Germinal center (tissue), 1 donor: ENCODE measurements around the gene SOD3.

Source experiments
- DNase-seq: peaks from one replicate; pipeline ENCODE4 v3.0.0; 2012; ENCODE audit warnings: mixed read lengths, low spot score

SOD3 gene

DNA sequence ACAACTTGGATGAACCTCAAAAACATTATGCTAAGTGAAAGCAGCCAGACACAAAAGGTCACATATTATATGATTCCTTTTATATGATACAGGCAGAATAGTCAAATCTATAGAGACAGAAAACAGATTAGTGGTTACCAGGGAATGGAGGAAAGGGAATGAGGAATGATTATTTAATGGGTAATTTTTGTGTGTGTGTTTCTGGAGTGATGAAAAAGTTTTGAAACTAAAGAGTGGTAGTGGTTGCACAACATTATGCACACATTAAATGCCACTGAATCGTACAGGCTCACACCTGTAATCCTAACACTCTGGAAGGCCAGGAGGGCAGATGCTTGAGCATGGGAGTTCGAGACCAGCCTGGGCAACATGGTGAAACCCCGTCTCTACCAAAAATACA is 19.6 kb upstream of the SOD3 start:
- DNase-seq: no peak

GRCh38 chr4:24777536-24778463 is 17.6 kb upstream of the SOD3 start:
- DNase-seq: no peak

DNA sequence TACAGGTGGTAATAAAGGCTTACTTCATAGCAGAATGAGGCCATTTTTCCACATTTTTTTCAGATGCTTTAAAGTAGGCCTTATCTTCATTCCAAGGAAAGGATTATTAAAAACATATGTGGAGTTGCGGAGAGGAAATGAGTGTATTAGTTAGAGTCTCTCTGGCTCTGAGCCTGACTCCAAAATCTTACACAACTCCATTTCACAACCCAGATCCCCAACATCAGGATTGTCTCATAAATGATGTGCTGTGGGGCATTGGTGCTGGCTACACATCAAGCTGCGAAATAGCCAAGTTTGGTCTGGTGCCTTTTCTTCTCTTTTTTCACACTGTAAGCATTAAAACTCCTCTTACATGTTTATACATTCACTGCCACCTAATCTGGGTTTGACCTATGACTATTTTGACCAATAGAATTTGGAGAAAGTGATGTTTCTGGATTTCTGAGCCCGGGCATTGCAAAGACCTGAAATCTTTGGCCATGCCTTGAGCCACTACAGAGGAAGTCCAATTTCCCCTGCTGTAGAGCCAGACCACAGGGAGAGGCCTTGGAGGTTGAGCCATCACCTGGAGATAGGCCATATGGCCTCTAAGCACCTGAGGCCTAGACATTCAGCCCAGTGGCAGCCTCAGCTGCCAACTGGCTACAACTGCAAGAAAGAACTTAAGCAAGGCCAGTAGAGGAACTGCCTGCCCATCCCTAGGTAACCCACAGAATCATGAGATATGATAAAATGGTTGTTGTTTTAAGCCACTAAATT is 16.7 kb upstream of the SOD3 start:
- no peak for DNase-seq

DNA sequence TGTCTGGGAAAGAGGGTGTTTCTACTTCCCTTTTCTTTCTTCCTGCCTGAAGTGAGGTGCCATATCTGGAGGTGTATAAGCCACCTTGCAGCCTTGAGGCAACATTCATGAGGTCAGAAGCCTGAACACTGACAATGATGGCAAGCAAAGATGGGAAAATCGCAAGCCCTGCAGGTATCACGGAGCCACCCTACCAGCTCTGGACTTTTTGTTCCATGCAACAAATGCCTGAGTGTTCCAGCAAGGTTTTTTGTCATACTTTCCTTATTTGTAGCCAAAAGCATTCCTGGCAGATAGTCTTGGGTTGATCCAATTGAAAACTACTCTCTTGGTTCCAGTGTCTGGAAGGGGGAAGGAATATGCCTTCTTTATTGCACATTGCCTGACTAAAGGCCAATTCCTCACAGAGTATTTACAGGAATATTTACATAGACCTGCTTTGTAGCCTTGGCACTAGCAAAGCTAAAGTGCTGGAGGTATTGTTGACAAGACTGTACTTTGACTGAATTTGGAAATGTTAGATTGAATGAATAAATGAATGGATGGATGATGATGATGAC is 14.4 kb upstream of the SOD3 start:
- DNase-seq: no peak

GRCh38 chr4:24781999-24782745 is 13.2 kb upstream of the SOD3 start:
- no peak for DNase-seq

GRCh38 chr4:24783506-24783905 is 11.9 kb upstream of the SOD3 start:
- DNase-seq: no peak

GRCh38 chr4:24791043-24791442 is 4.3 kb upstream of the SOD3 start:
- no peak for DNase-seq

GRCh38 chr4:24792552-24792951 is 2.8 kb upstream of the SOD3 start:
- DNase-seq: no peak

- no peak for DNase-seq
These were observed 2.0 kb upstream of the SOD3 start for GRCh38 chr4:24793219-24794005.

- DNase-seq: no peak
These were observed 1.3 kb upstream of the SOD3 start for GRCh38 chr4:24794051-24794450.

DNA sequence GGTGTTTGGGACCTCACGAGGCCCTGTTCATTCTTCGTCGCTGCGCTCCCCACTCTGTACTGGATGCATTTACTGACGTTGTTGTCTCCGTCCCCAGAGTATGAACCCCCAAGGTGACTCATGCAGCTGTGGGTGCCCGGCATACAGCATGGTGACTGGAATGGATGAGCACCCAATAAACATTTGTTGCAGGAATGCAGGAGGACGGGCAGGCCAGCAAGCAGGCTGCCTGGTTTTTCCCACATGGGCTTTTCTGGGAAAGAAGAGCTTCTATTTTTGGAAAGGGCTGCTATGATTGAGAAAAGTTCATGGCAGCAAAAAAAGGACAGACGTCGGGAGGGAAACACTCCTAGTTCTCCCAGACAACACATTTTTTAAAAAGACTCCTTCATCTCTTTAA is 893 bp upstream of the SOD3 start:
- no peak for DNase-seq

- DNase-seq: no peak
These were observed 451 bp downstream of the SOD3 start for GRCh38 chr4:24795666-24796381.

GRCh38 chr4:24796620-24797019 is 1.2 kb downstream of the SOD3 start:
- DNase-seq: no peak

DNA sequence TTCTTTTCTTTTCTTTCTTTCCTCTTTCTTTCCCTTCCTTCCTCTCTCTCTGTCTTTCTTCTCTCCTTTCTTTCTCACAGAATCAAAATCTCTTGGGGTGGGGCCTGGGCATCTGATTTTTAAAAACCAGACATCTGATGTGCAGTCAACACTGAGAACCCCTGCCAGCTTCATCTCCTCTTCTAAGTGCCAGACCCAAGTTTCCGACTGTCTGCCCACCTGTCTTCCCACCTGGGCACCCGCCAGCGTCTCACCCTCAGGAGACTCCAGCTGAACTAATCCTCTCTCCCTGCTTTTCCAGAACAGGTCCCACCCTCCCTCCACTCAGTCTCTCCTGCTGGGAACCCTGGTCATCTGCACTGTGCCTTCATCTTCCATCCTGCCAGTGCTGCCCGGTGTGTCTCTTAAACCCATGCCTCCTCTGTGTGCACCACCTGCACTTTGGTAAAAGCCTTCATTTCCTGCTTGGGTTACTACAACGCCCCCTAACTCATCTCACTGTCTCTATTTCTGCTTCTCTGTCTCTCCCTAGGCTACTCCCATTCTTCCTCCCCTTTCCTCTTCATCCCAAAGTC is 2.8 kb downstream of the SOD3 start:
- no peak for DNase-seq

DNA sequence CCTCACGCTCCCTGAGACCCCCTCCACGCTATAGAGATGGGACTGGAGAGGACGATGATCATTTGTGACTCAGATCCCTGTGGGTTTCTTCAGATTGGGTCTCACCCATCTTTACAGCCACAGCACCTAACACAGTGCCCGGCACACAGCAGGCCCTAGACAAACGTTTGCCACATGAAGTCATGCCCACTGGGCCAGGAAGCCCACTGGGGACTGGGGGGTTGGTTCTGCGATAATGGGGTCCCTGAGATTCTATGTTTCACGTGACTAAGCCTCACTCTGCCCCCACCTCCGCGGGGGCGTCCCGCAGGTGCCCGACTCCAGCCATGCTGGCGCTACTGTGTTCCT is 3.8 kb downstream of the SOD3 start:
- no peak for DNase-seq

GRCh38 chr4:24799544-24800324 is 4.4 kb downstream of the SOD3 start:
- no peak for DNase-seq

- DNase-seq: no peak
These were observed 5.0 kb downstream of the SOD3 start for GRCh38 chr4:24800325-24800895.

DNA sequence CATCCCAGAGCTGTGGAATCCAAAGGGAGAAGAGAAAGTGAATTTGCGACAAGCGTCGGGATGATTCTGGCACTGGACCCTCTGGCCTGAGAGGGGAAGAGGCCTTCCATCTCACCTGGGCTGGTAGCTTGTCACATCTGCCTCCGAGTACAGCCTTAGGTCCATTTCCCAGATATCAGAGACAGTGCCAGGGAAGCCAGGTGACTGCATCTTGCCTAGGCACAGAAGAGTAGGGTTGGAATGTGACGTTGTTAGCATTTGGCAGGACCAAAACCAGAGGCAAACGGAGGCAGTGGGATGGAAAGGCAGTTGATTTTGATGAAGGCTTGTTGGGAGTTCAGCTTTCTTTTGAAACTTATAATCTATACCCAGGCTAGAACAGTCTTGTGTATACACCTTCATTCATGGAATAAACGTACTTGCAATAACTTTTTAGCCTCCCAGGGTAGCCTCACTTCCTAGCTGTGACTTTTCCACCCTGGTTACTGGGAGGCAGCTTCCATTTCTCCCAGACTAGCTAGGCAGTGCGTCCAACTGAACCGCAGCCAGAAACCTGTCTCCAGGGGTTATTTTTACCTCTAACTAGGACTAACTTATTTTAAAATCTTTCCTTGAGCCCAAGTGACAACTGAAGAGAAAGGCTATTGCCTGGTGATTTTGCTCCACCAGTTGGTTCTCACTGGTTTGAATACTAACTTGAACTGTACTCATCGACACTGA is 5.9 kb downstream of the SOD3 start:
- DNase-seq: no peak

- no peak for DNase-seq
These were observed 7.3 kb downstream of the SOD3 start for GRCh38 chr4:24802648-24803047.
